Mesothelial cell of epicardium (in vitro differentiated cells): Measurements from ENCODE around the gene RHOC. TPM values are rescaled to one million over a fixed set of nuclear protein-coding genes. Genes with fewer than 3 reads are reported as not detected.

Source experiments
- DNase-seq, 2 experiments: peaks; one replicate each; pipeline ENCODE4 v3.0.0; 2021; ENCODE audit warnings: low spot score in 2 of 2; ENCODE audit not compliant: unreplicated experiment in 2 of 2
- H3K27ac Mint-ChIP-seq: 2 replicates; pipeline ENCODE4 v1.8.0; 2021; ENCODE audit warnings: mixed read lengths
- H3K27me3 Mint-ChIP-seq: 2 replicates; pipeline ENCODE4 v1.8.0; 2021; ENCODE audit warnings: low read depth, mixed read lengths
- H3K36me3 Mint-ChIP-seq: 2 replicates; pipeline ENCODE4 v1.8.0; 2021; ENCODE audit warnings: mixed read lengths
- H3K4me1 Mint-ChIP-seq: 2 replicates; pipeline ENCODE4 v1.8.0; 2021; ENCODE audit warnings: mixed read lengths
- H3K4me3 Mint-ChIP-seq: 2 replicates; pipeline ENCODE4 v1.8.0; 2021; ENCODE audit warnings: mild to moderate bottlenecking, moderate library complexity, mixed read lengths
- H3K9me3 Mint-ChIP-seq: 2 replicates; pipeline ENCODE4 v1.8.0; 2021; ENCODE audit warnings: mixed read lengths
- total RNA-seq: library from RNA; stranded (reverse); gene quantifications from 3 replicates; pipeline ENCODE4 v1.2.1, GENCODE V29; 2021
- TF ChIP-seq, protein P1 (sequence below): fragments of 200-600 bp; sonication (generic); IDR thresholded peaks from one replicate; pipeline ENCODE4 v1.5.0; 2021; ENCODE audit warnings: antibody characterized with exemption; ENCODE audit not compliant: unreplicated experiment

Gene RHOC
- total RNA-seq, 1 donor from 2014 or later = 163 TPM

DNA sequence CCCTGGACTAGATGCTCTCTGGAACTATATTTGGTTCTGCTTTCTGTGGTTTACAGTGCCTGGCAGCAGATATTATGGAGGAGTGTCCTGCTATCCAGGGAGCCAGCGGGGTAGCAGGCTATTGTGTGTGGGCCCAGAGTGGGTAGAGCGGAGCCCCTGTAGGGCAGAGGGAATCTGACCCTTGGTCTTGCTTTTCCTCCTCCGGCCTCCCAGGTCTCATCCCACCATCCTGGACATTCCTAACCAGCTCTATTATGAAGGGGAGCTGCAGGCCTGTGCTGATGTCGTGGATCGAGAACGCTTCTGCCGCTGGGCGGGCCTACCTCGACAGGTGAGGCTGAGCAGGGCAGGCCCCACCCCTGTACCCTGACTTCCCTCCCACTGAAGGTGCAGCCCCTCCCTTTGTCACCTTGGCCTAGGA lies 9.1 kb downstream of the RHOC start:
- Mint-ChIP-seq H3K36me3 (peaks cover 33% of the 10 kb centered on the region), H3K4me1 (peaks cover 54% of the 10 kb centered on the region), H3K4me3 (no peak overlapping the region), H3K27ac (peak overlapping the region; percentile 34), H3K27me3 (no peaks in the 10 kb centered on the region), H3K9me3 (no peaks in the 10 kb centered on the region)
- DNase-seq = no peak
- TF ChIP-seq, protein P1, sequence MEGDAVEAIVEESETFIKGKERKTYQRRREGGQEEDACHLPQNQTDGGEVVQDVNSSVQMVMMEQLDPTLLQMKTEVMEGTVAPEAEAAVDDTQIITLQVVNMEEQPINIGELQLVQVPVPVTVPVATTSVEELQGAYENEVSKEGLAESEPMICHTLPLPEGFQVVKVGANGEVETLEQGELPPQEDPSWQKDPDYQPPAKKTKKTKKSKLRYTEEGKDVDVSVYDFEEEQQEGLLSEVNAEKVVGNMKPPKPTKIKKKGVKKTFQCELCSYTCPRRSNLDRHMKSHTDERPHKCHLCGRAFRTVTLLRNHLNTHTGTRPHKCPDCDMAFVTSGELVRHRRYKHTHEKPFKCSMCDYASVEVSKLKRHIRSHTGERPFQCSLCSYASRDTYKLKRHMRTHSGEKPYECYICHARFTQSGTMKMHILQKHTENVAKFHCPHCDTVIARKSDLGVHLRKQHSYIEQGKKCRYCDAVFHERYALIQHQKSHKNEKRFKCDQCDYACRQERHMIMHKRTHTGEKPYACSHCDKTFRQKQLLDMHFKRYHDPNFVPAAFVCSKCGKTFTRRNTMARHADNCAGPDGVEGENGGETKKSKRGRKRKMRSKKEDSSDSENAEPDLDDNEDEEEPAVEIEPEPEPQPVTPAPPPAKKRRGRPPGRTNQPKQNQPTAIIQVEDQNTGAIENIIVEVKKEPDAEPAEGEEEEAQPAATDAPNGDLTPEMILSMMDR = no peak

GRCh38 chr1:112696578-112697314 lies 10.2 kb downstream of the RHOC start:
- Mint-ChIP-seq H3K4me3 (no peak overlapping the region), H3K9me3 (no peaks in the 10 kb centered on the region), H3K4me1 (peaks cover 43% of the 10 kb centered on the region), H3K27ac (no peak overlapping the region), H3K27me3 (no peaks in the 10 kb centered on the region), H3K36me3 (peaks cover 33% of the 10 kb centered on the region)
- DNase-seq = no peak
- TF ChIP-seq, protein P1 = no peak

DNA sequence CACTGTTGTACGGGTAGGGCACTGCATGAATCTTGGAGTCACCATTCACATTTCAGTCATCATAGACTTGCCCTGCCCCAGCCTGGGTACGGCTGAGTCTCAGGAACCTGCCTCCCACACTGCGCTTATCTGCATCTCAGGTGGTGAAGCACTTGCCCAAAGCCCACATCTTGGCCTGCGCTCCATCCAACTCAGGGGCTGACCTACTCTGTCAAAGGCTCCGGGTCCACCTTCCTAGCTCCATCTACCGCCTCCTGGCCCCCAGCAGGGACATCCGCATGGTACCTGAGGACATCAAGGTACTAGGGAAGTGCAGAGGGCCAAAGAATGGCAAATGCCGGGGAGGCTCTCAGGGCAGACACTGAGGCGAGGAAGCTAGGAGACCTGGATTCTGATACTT lies 11.7 kb downstream of the RHOC start:
- Mint-ChIP-seq H3K9me3 (no peaks in the 10 kb centered on the region), H3K27ac (no peak overlapping the region), H3K36me3 (peaks cover 33% of the 10 kb centered on the region), H3K27me3 (no peaks in the 10 kb centered on the region), H3K4me3 (no peak overlapping the region), H3K4me1 (peaks cover 29% of the 10 kb centered on the region)
- TF ChIP-seq, protein P1 = no peak
- no peak for DNase-seq

DNA sequence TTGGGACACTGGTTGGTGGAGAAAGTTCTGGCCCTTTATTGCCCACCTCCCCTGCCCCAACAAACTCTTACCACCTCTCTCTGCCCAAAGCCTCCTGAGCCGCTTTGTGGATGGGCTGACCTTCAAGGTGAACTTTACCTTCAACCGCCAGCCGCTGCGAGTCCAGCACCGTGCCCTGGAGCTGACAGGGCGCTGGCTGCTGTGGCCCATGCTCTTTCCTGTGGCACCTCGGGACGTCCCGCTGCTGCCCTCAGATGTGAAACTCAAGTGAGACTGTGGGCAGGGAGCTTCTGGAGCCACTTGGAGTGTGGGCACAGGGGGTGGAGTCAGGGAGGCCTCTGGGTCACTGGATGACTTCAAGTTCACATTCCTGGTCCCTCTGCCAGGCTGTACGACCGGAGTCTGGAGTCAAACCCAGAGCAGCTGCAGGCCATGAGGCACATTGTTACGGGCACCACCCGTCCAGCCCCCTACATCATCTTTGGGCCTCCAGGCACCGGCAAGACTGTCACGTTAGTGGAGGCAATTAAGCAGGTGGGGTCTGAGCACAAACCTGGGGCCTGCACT lies 12.5 kb downstream of the RHOC start:
- H3K9me3 Mint-ChIP-seq = no peaks in the 10 kb centered on the region
- H3K36me3 Mint-ChIP-seq = peaks cover 38% of the 10 kb centered on the region

DNA sequence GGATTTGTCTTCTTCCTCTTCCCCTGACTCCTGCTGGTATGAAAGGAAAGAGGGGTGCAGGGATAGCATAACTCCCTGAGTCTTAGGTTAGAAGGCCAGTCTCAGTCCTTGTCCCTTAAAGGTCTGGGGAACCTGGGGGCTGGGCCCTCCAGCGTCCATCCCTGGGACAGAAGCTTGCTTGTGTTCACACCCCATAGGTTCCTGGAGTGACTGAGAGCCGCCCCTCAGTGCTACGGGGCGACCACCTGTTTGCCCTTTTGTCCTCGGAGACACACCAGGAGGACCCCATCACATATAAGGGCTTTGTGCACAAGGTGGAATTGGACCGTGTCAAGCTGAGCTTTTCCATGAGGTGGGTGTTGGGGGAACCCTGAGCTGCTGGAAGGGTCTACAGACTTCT lies 13.1 kb downstream of the RHOC start:
- Mint-ChIP-seq H3K36me3 (peaks cover 38% of the 10 kb centered on the region), H3K4me1 (peaks cover 17% of the 10 kb centered on the region), H3K4me3 (no peak overlapping the region), H3K27ac (no peak overlapping the region), H3K9me3 (no peaks in the 10 kb centered on the region), H3K27me3 (no peaks in the 10 kb centered on the region)
- TF ChIP-seq, protein P1 = no peak
- no peak for DNase-seq

More for the DNA sequence above, 12.5 kb downstream of the RHOC start:
- peaks cover 20% of the 10 kb centered on the region for H3K4me1 Mint-ChIP-seq
- no peak overlapping the region for H3K4me3 Mint-ChIP-seq
- no peak for DNase-seq
- no peaks in the 10 kb centered on the region for H3K27me3 Mint-ChIP-seq
- TF ChIP-seq, protein P1 = no peak
- no peak overlapping the region for H3K27ac Mint-ChIP-seq
